Glomerular visceral epithelial cell (primary cell): ENCODE data around the gene MUC20.
"Not testable (repeated sequence)": the region's sequence is repeated elsewhere in the genome, so short reads cannot be mapped to it uniquely, and the experiment has no call there.

ENCODE experiments used
- DNase-seq: peaks from one replicate; pipeline ENCODE4 v3.0.0-alpha.2; 2016; ENCODE audit errors: extremely low spot score

MUC20 gene

DNA sequence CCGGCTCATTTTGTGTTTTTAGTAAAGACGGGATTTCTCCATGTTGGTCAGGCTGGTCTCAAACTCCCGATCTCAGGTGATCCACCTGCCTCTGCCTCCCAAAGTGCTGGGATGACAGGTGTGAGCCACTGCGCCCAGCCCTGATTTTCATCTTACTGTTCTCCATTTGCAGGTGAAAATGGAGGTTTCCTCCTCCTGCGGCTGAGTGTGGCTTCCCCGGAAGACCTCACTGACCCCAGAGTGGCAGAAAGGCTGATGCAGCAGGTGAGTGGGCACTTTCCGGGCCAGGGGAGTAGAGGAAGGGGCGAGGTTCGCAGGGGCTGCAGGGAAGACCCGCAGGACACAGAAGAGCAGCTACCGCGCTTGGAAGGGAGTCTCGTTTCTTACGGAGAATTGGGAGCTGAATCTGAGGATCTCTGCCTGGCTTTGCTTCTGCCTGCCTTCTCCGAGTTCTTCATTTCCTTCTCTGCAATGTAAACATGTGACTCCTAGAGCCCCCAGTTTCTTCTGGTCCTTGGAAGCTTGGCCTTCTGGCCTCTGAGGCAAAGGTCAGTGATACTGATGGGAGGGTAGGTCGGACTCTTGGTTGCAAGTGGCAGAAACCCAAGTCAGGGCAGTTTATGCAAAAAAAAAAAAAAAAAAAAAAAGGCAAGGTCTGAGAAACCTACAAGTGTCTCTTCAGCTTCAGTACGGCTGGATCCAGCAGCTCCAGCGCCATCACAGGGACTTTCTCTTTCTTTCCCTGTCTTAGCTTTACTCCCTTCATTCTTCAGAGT lies 8.9 kb downstream of the MUC20 start:
- no peak for DNase-seq

DNA sequence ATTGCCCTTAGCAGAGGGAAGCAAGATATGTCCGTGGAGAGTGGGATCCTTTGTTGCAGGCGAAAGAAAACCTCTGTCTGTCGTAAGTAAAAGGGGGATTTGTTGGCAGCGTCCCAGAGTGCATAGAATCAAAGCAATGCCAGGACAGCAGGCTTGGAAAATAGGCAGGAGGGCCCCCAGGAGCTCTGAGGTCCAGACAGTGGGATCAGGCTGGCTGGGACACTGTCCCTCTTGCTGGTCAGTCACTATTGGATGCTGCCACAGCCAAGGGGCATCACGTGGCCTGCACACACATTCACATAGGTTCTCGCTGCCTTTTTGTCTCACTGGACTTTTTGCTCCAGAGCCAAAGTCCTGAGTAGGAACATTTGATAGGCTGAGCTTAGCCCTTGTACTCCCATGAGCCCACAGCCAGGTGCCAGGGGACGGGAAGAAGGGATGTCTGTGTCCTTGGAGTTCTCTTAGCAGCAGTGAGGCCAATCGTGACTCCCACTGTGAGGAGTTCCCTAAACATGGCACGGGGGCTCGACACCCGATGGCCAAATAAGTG lies 10.7 kb downstream of the MUC20 start:
- no peak for DNase-seq

DNA sequence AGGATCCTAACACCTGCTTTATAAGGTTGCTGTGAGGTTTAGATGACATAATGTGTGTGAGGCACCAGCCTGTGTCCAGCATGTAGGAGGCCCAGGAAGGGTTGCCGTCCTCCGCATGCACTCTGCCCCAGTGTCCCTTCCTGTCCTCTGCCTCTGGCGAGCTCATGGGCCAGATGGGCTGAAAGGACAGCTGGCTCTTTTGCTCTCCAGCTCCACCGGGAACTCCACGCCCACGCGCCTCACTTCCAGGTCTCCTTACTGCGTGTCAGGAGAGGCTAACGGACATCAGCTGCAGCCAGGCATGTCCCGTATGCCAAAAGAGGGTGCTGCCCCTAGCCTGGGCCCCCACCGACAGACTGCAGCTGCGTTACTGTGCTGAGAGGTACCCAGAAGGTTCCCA lies 12.2 kb downstream of the MUC20 start:
- no peak for DNase-seq

DNA sequence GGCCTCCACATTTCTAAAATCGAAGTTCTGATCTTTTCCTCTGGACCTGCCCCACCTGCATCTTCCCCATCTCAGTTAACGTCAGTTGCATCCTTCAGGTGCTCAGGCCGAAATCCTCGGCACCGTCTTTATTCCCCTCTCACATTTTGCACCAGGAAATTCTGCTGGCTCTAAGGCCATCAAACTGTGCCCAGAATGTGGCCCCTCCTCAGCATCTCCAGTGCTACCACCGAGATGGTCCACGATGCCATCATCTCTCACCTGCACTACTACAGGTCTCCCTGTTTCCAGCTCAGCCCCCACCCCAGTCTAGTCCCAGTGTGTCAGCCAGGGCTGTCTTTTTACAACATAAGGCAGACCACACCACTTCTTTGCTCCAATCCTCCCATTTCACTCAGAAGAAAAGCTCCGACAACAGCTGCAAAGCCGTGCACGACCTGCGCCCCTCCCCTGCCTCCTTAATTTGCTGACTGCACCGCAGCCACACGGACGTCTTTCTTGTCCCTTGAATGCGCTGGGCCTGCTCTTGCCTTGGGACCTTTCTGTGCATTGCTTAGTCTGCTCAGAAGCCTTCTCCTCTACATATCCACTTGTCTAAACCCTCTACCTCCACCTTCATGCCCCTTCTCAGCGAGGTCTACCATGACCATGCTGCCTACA lies 14.4 kb downstream of the MUC20 start:
- DNase-seq, result no peak

DNA sequence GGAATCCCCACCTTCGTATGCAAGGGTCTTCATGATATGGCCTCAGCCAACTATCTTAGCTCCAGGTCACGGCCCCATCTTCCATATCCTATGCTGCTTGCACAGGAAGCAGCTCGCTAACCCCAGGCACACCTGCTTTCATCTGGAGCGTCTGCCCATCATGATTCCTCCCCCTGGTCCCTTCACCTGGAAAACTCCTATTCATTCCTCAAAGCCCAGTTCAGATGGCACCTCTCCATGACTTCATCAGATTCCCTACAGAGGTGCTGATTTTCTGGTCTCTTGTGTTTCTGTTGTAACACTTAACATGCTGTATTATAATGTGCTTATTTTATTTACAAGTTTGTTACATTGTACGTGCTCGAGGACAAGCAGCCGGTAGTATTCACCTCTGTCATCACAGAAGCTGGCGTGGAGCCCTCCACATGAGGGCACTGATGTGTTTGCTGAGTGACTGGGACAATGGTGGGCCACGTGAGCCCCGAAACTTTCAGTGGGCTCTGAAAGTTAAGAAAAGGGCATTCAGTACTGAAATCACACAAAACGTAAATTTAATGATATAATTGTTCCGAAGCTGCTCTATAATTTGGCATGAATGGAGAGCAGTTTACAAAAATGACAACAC lies 16.2 kb downstream of the MUC20 start:
- no peak for DNase-seq

DNA sequence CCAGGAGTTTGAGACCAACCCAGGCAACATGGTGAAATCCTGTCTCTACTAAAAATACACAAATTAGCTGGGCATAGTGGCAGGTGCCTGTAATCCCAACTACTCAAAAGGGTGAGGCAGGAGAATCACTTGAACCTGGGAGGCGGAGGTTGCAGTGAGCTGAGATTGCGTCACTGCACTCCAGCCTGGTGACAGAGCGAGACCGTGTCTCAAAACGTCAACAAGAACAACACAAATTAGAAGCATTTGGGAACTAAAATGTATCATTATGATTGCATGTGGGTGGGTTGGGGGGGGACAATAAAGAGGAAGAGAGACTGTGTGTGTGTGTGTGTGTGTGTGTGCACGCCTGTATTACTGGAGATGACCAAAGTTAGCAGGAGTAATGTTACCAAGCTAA lies 17.0 kb downstream of the MUC20 start:
- not testable (repeated sequence) for DNase-seq

DNA sequence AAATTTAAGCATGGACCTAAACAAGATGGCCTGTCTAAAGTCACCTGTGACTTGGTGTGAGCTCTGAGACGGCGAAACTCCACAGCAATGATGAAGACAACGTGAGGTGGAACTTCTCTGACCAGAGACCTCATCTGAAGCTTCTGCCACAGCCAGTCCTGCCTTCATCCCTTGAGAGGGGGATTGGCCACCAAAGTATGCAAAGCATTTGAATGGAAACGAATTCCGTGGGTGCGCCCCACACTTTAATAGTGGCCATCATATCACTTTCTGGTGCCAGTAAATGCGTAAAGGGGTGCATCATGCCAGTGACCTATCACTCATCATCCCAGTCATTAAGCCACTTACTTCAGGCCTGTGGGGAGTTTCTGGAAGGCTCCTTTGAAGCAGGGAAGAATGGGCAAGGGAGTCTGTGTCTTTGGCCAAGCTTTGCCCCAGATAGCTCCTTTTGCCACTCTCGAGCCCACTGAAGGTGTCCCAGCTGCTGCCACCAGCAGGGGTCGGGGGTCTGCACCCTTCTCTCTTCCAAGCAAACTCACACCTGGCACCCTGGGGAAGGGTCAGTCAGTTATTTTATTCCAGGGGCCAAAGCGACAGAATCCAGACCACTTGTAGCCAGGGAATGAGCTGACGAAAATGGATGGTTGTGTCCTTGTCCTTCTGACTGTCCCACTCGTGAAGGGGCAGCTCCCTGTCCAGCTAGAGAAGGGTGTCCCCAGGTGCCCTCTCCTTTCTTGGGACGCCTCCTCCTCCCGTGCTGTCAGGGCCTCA lies 17.7 kb downstream of the MUC20 start:
- no peak for DNase-seq

DNA sequence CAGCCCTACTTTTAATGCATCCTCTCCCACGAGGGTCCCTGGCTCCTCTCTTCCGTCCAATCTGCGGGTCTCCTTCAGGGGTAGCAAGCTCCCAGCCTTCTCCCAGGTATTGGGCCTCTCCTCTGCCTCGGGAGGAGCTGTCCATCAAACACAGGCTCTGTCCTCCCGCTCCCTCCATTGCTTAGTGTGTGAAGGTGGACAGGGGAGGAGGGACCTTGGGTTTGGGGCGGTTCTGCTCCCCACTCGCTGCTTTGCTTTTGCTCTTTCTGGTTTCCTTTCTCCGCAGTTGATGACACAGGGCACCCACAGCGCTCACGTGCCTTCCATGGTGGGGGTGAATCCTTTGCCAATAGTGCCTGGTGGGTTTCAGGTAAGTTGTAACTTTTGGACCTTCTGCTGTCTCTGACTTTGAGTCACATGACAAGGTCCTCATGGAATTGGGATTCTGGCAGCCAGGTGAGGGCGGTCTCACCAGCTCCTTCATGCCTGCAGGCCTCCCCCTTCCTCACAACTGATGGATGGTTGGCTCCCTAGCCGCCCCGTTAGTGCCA lies 18.9 kb downstream of the MUC20 start:
- no peak for DNase-seq

DNA sequence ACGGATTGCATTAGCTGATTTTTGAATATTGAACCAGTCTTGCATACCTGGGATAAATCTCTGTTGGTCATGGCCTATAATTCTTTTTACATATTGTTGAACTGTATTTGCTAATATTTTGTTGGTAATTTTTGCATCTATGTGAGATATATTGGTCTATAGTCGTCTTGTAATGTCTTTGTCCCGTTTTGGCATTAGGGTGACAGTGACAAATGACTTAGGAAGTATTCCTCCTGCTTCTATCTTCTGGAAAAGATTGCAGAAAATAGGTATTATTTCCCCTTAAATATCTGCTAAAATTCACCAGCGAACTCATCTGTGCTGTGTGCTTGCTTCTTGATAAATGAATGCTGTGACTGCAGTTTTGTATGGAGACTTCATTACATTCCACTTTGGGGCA lies 23.7 kb downstream of the MUC20 start:
- DNase-seq, result no peak

DNA sequence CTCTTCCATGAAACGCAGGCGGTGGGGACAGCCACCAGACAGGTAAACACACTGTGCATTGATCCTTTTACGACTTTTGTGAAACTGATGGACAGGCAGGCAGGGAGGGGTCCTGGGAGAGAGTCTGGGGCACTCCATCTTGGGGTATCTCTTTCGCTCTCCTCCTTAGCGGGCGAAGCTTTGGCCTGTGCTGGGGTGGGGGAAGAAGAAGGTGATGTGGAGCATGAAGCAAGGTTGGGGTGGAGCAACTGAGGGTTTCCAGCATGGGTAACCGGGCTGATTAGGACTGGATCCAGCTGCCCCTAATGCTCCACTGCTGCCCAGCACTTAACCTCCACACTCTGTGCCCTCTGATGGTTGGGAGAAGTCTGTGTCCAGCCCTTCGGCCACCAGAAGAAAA lies 25.6 kb downstream of the MUC20 start:
- no peak for DNase-seq

DNA sequence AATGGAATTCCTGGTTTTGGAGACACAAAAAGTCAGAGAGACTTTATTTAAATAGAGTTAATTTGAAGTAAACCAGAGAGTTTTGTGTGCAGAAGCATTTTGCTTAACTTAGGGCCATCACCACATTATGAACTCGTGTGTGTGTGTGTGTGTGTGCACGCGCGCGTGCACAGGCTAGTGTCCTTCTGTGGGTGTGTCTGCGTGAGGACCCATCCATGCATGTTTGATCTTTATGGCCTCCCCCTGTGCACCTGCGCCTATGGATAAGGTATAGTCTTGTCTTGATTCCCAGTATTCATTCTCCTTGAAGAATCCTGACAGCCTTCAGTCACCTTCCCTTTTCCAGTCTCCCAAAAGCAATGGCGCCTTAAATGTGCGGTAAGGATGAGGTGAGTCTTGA lies 26.0 kb downstream of the MUC20 start:
- no peak for DNase-seq

DNA sequence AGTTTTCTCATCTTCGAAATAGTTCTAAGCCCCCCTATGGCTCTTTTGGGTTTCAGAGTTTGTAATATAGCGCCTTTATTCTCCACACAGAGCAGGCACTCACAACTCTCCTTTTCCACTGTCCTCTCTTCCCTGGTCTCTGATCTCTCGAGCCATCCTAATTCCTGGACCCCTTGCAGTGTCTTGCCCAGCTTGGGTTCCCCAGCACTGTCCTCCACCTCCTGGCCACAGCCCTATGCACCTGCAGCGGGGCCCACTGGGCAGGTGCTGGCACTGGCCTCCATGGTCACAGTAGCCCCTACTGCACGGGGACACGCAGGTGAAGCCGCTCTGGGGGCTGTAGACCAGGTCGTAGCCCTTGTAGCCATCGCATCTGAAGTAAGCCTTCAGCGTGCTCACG lies 27.9 kb downstream of the MUC20 start:
- DNase-seq, result no peak

DNA sequence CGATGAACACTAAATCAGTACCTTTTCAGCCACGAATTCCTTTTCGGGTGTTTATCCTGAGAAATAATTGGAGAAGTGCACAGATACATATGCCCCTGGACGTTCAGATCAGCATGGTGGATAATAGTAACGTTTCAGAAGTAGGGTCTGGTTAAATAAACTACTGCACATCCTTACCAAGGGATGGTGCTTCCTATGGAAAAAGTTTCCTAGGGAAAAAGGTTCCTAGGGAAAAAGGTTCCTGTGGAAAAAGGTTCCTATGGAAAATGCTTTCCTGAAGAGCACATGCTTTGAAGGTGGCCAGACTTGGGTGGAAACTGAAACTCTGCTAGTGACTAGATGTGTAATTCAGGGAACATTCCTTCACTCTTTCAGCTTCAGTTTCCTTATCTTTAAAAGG lies 28.3 kb downstream of the MUC20 start:
- DNase-seq, result not testable (repeated sequence)

DNA sequence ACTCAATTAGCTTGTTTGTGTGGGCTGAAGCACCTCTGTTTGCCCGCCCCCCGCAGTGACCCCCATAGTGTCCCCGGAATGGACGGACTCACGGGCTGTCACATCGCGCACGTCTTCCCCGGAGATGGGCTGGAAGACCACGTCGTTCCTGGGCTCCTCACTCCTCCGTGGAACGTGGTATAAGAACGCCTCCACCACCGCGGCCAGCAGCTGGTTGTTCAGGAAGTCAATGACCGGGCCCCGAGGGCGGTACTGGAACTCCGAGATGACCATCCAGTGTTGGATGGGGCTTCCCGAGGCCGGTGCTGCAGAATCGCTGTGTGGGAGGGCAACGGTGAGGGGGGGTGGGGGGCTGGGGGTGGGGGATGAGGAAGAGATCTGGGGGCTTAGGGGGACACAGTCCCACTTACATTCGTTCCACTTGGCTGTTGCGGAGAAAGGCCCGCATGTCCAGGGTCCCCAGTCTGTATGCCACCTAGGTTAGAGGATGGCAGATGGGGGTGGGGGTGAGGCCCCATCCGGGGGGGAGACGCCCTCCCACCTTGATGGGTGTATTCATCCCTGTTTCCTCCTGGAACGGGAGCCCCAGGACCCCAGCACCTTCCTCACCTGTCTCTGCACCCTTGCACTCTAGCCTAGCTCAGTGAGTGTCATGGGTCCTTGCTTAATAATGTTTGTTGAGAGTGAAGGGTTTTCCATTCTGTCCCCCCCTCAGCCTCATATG lies 30.2 kb downstream of the MUC20 start:
- DNase-seq, result no peak

DNA sequence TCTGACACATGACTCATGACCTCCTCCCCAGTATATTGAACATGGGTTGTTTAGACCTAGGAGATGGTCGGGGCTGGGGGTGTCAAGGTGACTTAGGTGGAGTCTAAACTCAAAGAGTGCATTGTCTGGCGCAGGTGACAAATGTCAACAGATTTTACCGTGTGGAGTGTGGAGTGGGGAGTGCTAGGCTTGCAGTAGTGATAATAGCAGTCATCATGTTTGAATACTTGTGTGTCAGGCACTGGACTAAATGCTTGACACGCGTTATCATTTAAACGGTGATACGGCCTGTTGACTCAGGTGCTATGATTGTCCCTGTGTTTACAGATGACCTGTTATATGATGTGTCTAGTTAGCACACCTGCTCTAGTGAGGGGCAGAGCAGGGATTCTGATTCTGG lies 30.8 kb downstream of the MUC20 start:
- no peak for DNase-seq

DNA sequence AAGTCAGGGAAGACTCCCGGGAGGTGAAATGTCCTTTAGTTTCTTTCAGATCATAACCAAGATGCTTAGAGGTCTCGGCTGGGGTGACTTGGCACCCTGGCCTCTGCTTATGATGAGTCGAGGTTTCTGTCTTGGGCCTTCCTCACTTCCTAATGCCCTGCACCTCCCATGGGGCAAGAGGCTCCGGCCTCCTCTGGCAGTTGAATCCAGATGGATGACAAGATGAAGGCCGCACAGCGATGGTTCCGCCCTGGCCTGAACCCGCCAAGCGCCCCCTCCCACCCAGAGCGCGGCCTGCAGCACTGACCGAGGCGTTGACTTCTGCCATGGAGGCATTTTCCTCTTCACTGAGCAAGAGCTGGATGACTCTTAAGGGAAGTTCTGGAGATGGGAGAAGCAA lies 31.3 kb downstream of the MUC20 start:
- no peak for DNase-seq

DNA sequence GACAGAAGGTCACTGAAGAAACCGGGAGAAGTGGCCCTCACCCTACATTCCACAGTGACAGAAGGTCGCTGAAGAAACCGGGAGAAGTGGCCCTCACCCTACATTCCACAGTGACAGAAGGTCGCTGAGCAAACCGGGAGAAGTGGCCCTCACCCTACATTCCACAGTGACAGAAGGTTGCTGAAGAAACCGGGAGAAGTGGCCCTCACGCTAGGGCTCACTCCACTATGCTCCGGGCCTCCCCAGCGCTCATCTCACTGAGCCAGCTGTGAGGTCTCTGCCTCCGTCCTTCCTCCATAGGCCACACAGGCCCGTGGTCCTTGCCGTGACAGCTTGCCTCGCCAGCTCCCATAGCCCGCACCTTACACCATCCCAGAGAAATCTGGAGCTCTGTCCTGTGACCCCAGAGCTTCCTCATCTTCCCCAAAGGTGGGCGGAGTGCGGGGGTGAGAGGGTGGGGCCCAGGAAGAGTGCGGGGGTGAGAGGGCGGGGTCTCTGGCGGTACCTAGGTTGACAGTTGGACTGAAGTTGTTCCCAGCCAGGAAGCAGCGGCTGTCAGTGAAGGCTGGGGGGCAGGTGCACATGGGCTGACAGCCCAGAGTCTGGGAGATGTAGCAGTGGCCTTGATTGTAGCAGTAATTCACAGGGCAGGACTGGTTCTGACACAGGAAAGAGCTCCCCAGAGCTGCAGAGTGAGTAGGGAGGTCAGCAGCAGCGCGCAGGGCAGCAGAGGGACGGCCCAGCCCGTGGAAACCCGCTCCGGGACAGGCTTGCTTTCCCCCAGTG lies 32.0 kb downstream of the MUC20 start:
- no peak for DNase-seq

DNA sequence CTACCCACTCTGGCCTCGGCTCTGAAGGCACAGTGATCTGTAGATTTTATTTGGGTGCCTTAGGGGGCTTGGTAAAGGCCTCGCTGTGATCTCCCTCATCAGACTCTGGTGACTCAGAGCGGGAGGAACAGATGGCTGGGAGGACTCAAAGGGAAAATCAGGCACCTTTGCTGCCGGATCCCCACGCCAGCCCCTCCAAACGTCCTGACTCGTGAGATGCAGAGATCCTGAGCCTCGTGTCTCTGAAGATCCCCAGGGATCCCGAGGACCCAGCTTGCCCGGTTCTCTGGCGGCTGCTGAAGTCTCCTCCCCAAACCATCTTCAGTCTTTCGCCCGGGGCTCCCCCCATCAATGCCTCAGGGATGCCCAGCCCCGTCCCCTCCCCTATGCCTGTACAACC lies 32.8 kb downstream of the MUC20 start:
- no peak for DNase-seq

DNA sequence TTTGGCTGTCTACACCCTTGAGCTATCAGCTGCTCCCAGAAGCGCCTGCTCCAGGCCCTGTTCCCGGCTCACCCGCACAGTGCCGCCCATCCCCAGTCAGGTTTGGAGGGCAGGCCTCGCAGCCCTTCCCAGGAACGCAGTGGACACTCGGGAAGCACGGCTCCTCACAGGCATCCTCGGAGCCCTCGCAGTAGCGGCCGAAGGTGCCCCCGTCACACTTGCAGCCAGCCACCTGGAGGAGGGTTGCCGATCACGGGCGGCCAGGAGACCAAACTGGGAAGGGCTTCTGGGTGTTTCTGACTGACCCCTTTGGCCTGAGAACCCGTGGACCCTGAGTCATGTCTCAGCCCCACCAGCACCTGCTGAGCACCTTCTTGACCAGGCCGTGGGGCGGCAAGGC lies 33.4 kb downstream of the MUC20 start:
- DNase-seq, result no peak

DNA sequence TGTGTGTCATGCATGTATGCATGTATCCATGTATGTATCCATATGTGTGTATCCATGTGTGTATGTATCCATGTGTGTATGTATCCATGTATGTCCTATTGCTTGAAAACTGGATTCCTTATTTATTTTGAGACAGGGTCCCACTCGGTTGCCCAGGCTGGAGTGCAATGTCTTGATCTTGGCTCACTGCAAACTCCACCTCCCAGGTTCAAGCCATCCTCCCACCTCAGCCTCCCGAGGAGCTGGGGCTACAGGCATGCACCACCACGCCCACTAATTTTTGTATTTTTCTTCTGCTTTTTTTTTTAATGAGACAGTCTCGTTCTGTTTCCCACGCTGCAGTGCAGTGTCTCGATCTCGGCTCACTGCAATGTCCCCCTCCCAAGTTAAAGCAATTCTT lies 34.1 kb downstream of the MUC20 start:
- no peak for DNase-seq
